ENCODE measurements around the gene LRP1.

Gene LRP1

DNA sequence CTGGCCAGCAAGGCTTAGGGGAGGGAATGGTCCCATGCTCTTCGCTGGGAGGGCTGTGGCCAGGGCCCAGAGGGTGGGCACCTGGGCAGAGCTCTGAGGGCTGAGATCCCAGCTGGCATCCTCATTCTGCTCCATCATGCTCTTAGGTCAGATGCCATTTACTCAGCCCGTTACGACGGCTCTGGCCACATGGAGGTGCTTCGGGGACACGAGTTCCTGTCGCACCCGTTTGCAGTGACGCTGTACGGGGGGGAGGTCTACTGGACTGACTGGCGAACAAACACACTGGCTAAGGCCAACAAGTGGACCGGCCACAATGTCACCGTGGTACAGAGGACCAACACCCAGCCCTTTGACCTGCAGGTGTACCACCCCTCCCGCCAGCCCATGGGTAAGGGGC is 49.9 kb downstream of the LRP1 start:
- DNase-seq: no peak

GRCh38 chr12:57179331-57180086 is 51.2 kb downstream of the LRP1 start:
- DNase-seq: no peak

- no peak for DNase-seq
These were observed 52.2 kb downstream of the LRP1 start for GRCh38 chr12:57180321-57180989.

- no peak for DNase-seq
These were observed 52.8 kb downstream of the LRP1 start for GRCh38 chr12:57181072-57181471.

GRCh38 chr12:57181561-57182155 is 53.4 kb downstream of the LRP1 start:
- no peak for DNase-seq

GRCh38 chr12:57182918-57183575 is 54.8 kb downstream of the LRP1 start:
- DNase-seq: peak; percentile 45

GRCh38 chr12:57183939-57184725 is 55.8 kb downstream of the LRP1 start:
- DNase-seq: no peak

DNA sequence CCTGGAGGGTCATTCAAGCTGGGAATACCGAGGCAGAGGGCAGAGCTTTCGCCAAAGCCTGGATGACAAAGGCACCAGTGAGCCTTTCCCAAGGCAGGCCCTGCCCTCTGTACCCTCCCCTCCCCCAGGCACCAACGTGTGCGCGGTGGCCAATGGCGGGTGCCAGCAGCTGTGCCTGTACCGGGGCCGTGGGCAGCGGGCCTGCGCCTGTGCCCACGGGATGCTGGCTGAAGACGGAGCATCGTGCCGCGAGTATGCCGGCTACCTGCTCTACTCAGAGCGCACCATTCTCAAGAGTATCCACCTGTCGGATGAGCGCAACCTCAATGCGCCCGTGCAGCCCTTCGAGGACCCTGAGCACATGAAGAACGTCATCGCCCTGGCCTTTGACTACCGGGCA is 57.1 kb downstream of the LRP1 start:
- no peak for DNase-seq

GRCh38 chr12:57185906-57186508 is 57.7 kb downstream of the LRP1 start:
- no peak for DNase-seq

- DNase-seq: no peak
These were observed 59.2 kb downstream of the LRP1 start for GRCh38 chr12:57187222-57188089.

DNA sequence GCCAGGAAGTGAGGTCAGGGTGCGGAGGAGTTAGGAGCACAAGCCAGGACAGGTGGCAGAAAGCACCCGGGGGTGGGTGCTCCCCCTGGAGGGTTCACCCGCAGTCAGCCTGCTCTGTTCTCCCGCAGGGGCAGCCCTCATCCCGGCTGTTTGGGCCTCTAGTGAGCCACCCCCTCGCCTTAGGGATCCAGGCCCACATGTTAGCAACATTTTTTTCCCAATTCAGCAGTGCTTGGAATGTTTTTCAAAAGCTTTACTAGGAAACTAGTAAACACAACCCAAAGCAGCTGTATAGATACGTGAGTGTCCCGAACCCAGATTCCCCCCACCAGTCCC is 59.8 kb downstream of the LRP1 start:
- no peak for DNase-seq

GRCh38 chr12:57190037-57190436 is 61.8 kb downstream of the LRP1 start:
- no peak for DNase-seq

- no peak for DNase-seq
These were observed 62.5 kb downstream of the LRP1 start for GRCh38 chr12:57190821-57191220.

DNA sequence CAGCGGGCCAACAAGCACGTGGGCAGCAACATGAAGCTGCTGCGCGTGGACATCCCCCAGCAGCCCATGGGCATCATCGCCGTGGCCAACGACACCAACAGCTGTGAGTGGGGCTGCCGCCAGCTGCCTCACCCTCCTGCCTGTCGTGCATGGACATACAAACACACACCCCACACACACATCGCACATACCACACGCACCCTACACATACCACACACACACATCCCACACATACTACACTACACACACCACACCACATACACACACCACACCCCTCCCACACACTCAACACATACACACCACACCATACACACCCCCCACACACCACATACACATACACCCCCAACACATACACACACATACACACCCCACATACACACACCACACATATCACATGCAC is 63.1 kb downstream of the LRP1 start:
- DNase-seq: no peak

GRCh38 chr12:57192920-57193319 is 64.6 kb downstream of the LRP1 start:
- no peak for DNase-seq

- DNase-seq: no peak
These were observed 65.5 kb downstream of the LRP1 start for GRCh38 chr12:57193706-57194245.

GRCh38 chr12:57194253-57194652 is 66.0 kb downstream of the LRP1 start:
- no peak for DNase-seq

DNA sequence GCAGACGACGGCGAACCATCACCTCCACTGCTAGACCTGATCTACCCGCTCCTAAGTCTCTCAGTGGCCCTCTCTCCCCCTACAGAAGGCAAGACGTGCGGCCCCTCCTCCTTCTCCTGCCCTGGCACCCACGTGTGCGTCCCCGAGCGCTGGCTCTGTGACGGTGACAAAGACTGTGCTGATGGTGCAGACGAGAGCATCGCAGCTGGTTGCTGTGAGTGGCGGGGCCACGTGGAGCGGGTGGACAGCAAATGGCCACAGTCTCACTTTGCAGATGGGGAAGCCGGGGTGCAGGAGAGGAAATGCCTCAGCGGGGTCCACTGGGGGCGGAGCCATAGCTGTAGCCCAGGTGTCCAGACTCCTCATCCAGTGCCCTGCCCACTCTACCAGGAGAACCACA is 66.9 kb downstream of the LRP1 start:
- no peak for DNase-seq

GRCh38 chr12:57195611-57196371 is 67.5 kb downstream of the LRP1 start:
- no peak for DNase-seq

GRCh38 chr12:57196439-57196838 is 68.2 kb downstream of the LRP1 start:
- no peak for DNase-seq

- DNase-seq: no peak
These were observed 68.7 kb downstream of the LRP1 start for GRCh38 chr12:57196956-57197355.

All from NCI-H1436 (cell line).